ENCODE results near the gene WNK2. TPM values are rescaled to one million over a fixed set of nuclear protein-coding genes. Genes with fewer than 3 reads are reported as not detected.
A peak's percentile ranks its signal among the peaks of the same experiment; 100 is the strongest.
"Not testable (repeated sequence)": the region's sequence is repeated elsewhere in the genome, so short reads cannot be mapped to it uniquely, and the experiment has no call there.

WNK2 gene
- total RNA-seq, 2 donors from 2014 or later: not detected

- ATAC-seq; H3K36me3 Mint-ChIP-seq (ENCODE audit: low read depth); H3K4me1 Mint-ChIP-seq; DNase-seq; H3K9me3 ChIP-seq (ENCODE audit: control insufficient read depth, low read length, poor library complexity, severe bottlenecking); H3K4me3 Mint-ChIP-seq; H3K27me3 Mint-ChIP-seq; H3K27ac Mint-ChIP-seq: not testable (repeated sequence)
Measured at GRCh38 chr9:93251309-93251708, 67.4 kb downstream of the WNK2 start.

- no peaks in the 10 kb centered on the region for H3K27me3 Mint-ChIP-seq
- H3K36me3 Mint-ChIP-seq (ENCODE audit: low read depth): no peaks in the 10 kb centered on the region
- DNase-seq (peak in 1 of 3 donors; percentile 4), ATAC-seq (no peak)
- no peaks in the 10 kb centered on the region for H3K4me1 Mint-ChIP-seq
- H3K9me3 ChIP-seq (ENCODE audit: control insufficient read depth, low read length, poor library complexity, severe bottlenecking): no peaks in the 10 kb centered on the region
- no peak overlapping the region for H3K4me3 Mint-ChIP-seq
- H3K27ac Mint-ChIP-seq: no peak overlapping the region
Measured at GRCh38 chr9:93252116-93252780, 68.3 kb downstream of the WNK2 start.

- Mint-ChIP-seq H3K4me1 (no peaks in the 10 kb centered on the region), H3K27me3 (no peaks in the 10 kb centered on the region), H3K27ac (no peak overlapping the region), H3K4me3 (no peak overlapping the region), H3K36me3 (ENCODE audit: low read depth) (no peaks in the 10 kb centered on the region)
- no peaks in the 10 kb centered on the region for H3K9me3 ChIP-seq (ENCODE audit: control insufficient read depth, low read length, poor library complexity, severe bottlenecking)
- DNase-seq: peak in 1 of 3 donors; percentile 7
- ATAC-seq: no peak
Measured at GRCh38 chr9:93252781-93253530, 69.0 kb downstream of the WNK2 start.

GRCh38 chr9:93253633-93254032 lies 69.7 kb downstream of the WNK2 start:
- Mint-ChIP-seq H3K27me3 (no peaks in the 10 kb centered on the region), H3K4me1 (no peaks in the 10 kb centered on the region), H3K27ac (no peak overlapping the region), H3K4me3 (no peak overlapping the region), H3K36me3 (ENCODE audit: low read depth) (no peaks in the 10 kb centered on the region)
- no peaks in the 10 kb centered on the region for H3K9me3 ChIP-seq (ENCODE audit: control insufficient read depth, low read length, poor library complexity, severe bottlenecking)
- DNase-seq: no peak
- ATAC-seq: no peak

GRCh38 chr9:93254061-93254481 lies 70.1 kb downstream of the WNK2 start:
- H3K9me3 ChIP-seq (ENCODE audit: control insufficient read depth, low read length, poor library complexity, severe bottlenecking): no peaks in the 10 kb centered on the region
- Mint-ChIP-seq H3K4me1 (no peaks in the 10 kb centered on the region), H3K36me3 (ENCODE audit: low read depth) (no peaks in the 10 kb centered on the region), H3K27me3 (no peaks in the 10 kb centered on the region), H3K27ac (no peak overlapping the region), H3K4me3 (no peak overlapping the region)
- no peak for ATAC-seq
- DNase-seq: no peak

- H3K27ac Mint-ChIP-seq: no peak overlapping the region
- no peaks in the 10 kb centered on the region for H3K4me1 Mint-ChIP-seq
- H3K27me3 Mint-ChIP-seq: no peaks in the 10 kb centered on the region
- DNase-seq (no peak), ATAC-seq (no peak)
- H3K4me3 Mint-ChIP-seq: no peak overlapping the region
- H3K9me3 ChIP-seq (ENCODE audit: control insufficient read depth, low read length, poor library complexity, severe bottlenecking): no peaks in the 10 kb centered on the region
- no peaks in the 10 kb centered on the region for H3K36me3 Mint-ChIP-seq (ENCODE audit: low read depth)
Measured at GRCh38 chr9:93254806-93255493, 71.0 kb downstream of the WNK2 start.

- no peak overlapping the region for H3K27ac Mint-ChIP-seq
- H3K9me3 ChIP-seq (ENCODE audit: control insufficient read depth, low read length, poor library complexity, severe bottlenecking): no peaks in the 10 kb centered on the region
- H3K4me3 Mint-ChIP-seq: no peak overlapping the region
- DNase-seq (no peak), ATAC-seq (no peak)
- H3K36me3 Mint-ChIP-seq (ENCODE audit: low read depth): no peaks in the 10 kb centered on the region
- H3K27me3 Mint-ChIP-seq: no peaks in the 10 kb centered on the region
- no peaks in the 10 kb centered on the region for H3K4me1 Mint-ChIP-seq
Measured at GRCh38 chr9:93255494-93255867, 71.5 kb downstream of the WNK2 start.

- H3K27me3 Mint-ChIP-seq: no peaks in the 10 kb centered on the region
- no peaks in the 10 kb centered on the region for H3K4me1 Mint-ChIP-seq
- ATAC-seq (no peak), DNase-seq (peak in 1 of 3 donors; percentile 7)
- H3K27ac Mint-ChIP-seq: no peak overlapping the region
- H3K9me3 ChIP-seq (ENCODE audit: control insufficient read depth, low read length, poor library complexity, severe bottlenecking): no peaks in the 10 kb centered on the region
- H3K36me3 Mint-ChIP-seq (ENCODE audit: low read depth): no peaks in the 10 kb centered on the region
- no peak overlapping the region for H3K4me3 Mint-ChIP-seq
Measured at GRCh38 chr9:93255994-93256877, 72.3 kb downstream of the WNK2 start.

- no peaks in the 10 kb centered on the region for H3K4me1 Mint-ChIP-seq
- no peak overlapping the region for H3K4me3 Mint-ChIP-seq
- peaks cover 2% of the 10 kb centered on the region for H3K27me3 Mint-ChIP-seq
- H3K9me3 ChIP-seq (ENCODE audit: control insufficient read depth, low read length, poor library complexity, severe bottlenecking): no peaks in the 10 kb centered on the region
- no peak overlapping the region for H3K27ac Mint-ChIP-seq
- ATAC-seq: no peak
- no peak for DNase-seq
- no peaks in the 10 kb centered on the region for H3K36me3 Mint-ChIP-seq (ENCODE audit: low read depth)
Measured at GRCh38 chr9:93256878-93257807, 73.2 kb downstream of the WNK2 start.

- peak in 1 of 3 donors; percentile 8 for DNase-seq
- Mint-ChIP-seq H3K4me1 (no peaks in the 10 kb centered on the region), H3K36me3 (ENCODE audit: low read depth) (no peaks in the 10 kb centered on the region), H3K4me3 (no peak overlapping the region), H3K27ac (no peak overlapping the region), H3K27me3 (peaks cover 9% of the 10 kb centered on the region)
- ATAC-seq: no peak
- H3K9me3 ChIP-seq (ENCODE audit: control insufficient read depth, low read length, poor library complexity, severe bottlenecking): no peaks in the 10 kb centered on the region
Measured at GRCh38 chr9:93257808-93258331, 73.9 kb downstream of the WNK2 start.

- H3K27ac Mint-ChIP-seq: no peak overlapping the region
- peaks cover 2% of the 10 kb centered on the region for H3K4me1 Mint-ChIP-seq
- no peaks in the 10 kb centered on the region for H3K36me3 Mint-ChIP-seq (ENCODE audit: low read depth)
- peaks cover 12% of the 10 kb centered on the region for H3K27me3 Mint-ChIP-seq
- DNase-seq: no peak
- no peaks in the 10 kb centered on the region for H3K9me3 ChIP-seq (ENCODE audit: control insufficient read depth, low read length, poor library complexity, severe bottlenecking)
- ATAC-seq: no peak
- no peak overlapping the region for H3K4me3 Mint-ChIP-seq
Measured at GRCh38 chr9:93258419-93258817, 74.5 kb downstream of the WNK2 start.
